WERI-Rb-1 (cell line): Measurements from ENCODE around the gene PCSK5.

Experiments
- DNase-seq: peaks from one replicate; pipeline ENCODE4 v3.0.0-alpha.2; 2020
- H3K27ac ChIP-seq: fragments of 250-450 bp; sonication (Bioruptor Pico); 2 replicates; pipeline ENCODE4 v1.5.1; 2020; ENCODE audit warnings: mild to moderate bottlenecking, moderate library complexity
- H3K27me3 ChIP-seq: fragments of 250-450 bp; sonication (Bioruptor Pico); 2 replicates; pipeline ENCODE4 v1.5.1; 2021; ENCODE audit warnings: mild to moderate bottlenecking, low read depth, moderate library complexity; ENCODE audit not compliant: insufficient read depth, severe bottlenecking
- H3K36me3 ChIP-seq: fragments of 250-450 bp; sonication (Bioruptor Pico); 2 replicates; pipeline ENCODE4 v1.5.1; 2020; ENCODE audit warnings: mild to moderate bottlenecking, moderate library complexity
- H3K4me3 ChIP-seq: 2 replicates; pipeline ENCODE4 v1.5.1; 2011; ENCODE audit warnings: low read depth, mild to moderate bottlenecking, control low read depth, low read length
- H3K9me3 ChIP-seq: fragments of 250-450 bp; sonication (Bioruptor Pico); 2 replicates; pipeline ENCODE4 v1.5.1; 2021; ENCODE audit warnings: mild to moderate bottlenecking, moderate library complexity; ENCODE audit not compliant: severe bottlenecking
- CTCF ChIP-seq: IDR thresholded peaks from 2 replicates; pipeline ENCODE4 v1.5.1; 2011; ENCODE audit warnings: low read depth, mild to moderate bottlenecking, control low read depth, inconsistent platforms, low read length

Gene PCSK5

DNA sequence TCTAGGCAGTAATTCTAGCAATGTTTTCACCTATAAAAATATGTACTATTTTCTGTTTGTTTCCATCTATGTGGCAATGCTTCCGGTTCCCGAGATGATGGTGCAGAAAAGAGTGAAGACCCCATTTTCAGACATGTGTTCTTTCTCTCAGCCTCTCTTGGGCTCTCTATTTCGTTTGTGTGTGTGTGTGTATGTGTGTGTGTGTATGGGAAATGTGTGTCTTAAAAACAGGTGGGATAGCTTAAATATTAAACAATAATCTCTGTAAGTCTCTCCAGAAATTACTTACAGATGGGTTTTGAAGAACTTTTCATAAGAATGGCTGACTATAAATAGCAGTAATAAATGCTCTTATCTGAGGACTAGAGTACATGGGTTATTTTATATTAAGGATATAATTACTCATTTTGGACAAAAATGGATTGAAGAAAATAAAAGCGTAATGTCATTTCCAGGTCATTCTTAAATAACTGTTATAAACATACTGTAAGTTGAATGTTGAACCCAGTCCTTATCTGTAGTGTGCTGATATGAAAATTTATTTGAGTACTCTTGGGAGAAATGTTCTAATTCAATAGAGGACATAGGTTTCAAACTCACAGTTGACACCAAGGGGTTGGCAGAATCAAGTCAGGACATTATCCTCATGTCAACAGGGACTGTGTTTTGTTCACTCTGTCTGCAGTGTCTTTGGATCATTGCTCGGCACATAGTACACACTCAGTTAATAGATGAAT is 31.1 kb downstream of the PCSK5 start:
- no peak for TF ChIP-seq CTCF
- no peak overlapping the region for H3K27ac ChIP-seq
- no peak overlapping the region for H3K4me3 ChIP-seq
- H3K27me3 ChIP-seq = no peaks in the 10 kb centered on the region
- DNase-seq = no peak
- no peaks in the 10 kb centered on the region for H3K36me3 ChIP-seq
- no peaks in the 10 kb centered on the region for H3K9me3 ChIP-seq

- Histone ChIP-seq H3K4me3 (no peak overlapping the region), H3K9me3 (no peaks in the 10 kb centered on the region), H3K27me3 (no peaks in the 10 kb centered on the region), H3K27ac (no peak overlapping the region), H3K36me3 (no peaks in the 10 kb centered on the region)
- no peak for TF ChIP-seq CTCF
- no peak for DNase-seq
These were observed 35.9 kb downstream of the PCSK5 start for GRCh38 chr9:75926385-75926784.

DNA sequence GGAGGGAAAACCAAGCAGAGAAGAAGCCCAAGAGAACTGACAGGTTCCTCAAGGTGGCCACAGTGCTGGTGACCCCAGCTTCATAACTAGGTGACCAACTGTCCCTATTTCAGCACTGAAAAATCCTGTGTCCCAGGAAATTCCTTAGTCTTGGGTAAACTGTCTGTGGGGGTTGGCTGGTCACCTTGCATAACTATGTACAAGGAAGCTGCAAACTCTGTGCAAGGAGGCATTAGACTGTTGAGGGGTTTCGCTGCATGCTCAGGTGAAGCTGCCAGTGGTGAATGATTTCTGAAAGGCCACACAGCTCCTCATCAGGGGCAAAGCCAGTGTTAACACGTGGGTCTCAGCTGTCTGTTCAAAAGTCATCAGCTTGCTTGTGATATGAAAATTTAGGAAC is 36.9 kb downstream of the PCSK5 start:
- Histone ChIP-seq H3K27me3 (no peaks in the 10 kb centered on the region), H3K4me3 (no peak overlapping the region), H3K36me3 (no peaks in the 10 kb centered on the region), H3K9me3 (no peaks in the 10 kb centered on the region), H3K27ac (no peak overlapping the region)
- no peak for TF ChIP-seq CTCF
- no peak for DNase-seq

DNA sequence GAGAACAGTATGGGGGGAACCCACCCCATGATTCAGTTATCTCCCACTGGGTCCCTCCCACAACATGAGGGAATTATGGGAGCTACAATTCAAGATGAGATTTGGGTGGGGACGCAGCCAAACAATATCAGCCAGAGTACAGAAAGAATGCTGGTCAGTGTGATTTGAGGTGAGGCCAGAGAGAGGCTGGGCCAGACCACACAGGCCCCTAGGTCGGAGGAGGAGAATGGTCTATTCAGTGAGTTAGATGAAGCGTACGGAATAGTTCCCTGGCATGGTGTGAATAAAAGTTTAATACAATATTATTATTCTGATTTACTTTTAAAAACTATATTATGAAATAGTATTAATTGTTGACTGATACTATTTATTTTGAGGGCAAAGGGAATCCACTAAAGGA is 39.7 kb downstream of the PCSK5 start:
- no peaks in the 10 kb centered on the region for H3K27me3 ChIP-seq
- H3K36me3 ChIP-seq = no peaks in the 10 kb centered on the region
- H3K4me3 ChIP-seq = no peak overlapping the region
- no peaks in the 10 kb centered on the region for H3K9me3 ChIP-seq
- H3K27ac ChIP-seq = no peak overlapping the region
- TF ChIP-seq CTCF = no peak
- no peak for DNase-seq

- Histone ChIP-seq H3K27me3 (no peaks in the 10 kb centered on the region), H3K4me3 (no peak overlapping the region), H3K36me3 (no peaks in the 10 kb centered on the region), H3K27ac (no peak overlapping the region), H3K9me3 (no peaks in the 10 kb centered on the region)
- no peak for TF ChIP-seq CTCF
- no peak for DNase-seq
These were observed 40.4 kb downstream of the PCSK5 start for GRCh38 chr9:75930730-75931321.

DNA sequence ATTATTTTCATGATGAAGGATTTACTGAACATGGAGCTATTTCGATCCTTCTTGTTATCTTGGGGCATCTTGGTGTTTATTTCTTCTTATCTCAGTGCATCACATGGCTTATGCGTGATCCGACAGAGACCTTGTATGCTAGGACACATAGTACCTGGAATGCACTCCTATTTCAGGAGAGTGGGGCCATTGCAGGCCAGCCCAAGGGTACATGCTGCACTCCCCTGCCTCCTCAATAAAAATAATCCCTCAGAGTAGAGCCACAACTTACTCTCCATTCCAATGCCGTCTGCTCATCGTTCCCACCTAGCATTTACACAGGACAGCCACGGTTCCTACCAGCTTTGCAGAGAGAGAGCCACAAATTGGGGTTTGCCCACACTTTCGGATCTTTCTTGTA is 43.5 kb downstream of the PCSK5 start:
- H3K4me3 ChIP-seq = no peak overlapping the region
- no peak for TF ChIP-seq CTCF
- H3K36me3 ChIP-seq = no peaks in the 10 kb centered on the region
- no peak overlapping the region for H3K27ac ChIP-seq
- no peaks in the 10 kb centered on the region for H3K9me3 ChIP-seq
- no peak for DNase-seq
- no peaks in the 10 kb centered on the region for H3K27me3 ChIP-seq
